GM18909 (cell line): Measurements from ENCODE around the gene ZNF479.
"Not testable (repeated sequence)": the region's sequence is repeated elsewhere in the genome, so short reads cannot be mapped to it uniquely, and the experiment has no call there.

Source experiments
- ATAC-seq: cut with Tn5 transposase; IDR thresholded peaks from one replicate; pipeline ENCODE4 v1.9.1; 2021; ENCODE audit warnings: mild to moderate bottlenecking; ENCODE audit not compliant: unreplicated experiment, poor library complexity

The ZNF479 gene

DNA sequence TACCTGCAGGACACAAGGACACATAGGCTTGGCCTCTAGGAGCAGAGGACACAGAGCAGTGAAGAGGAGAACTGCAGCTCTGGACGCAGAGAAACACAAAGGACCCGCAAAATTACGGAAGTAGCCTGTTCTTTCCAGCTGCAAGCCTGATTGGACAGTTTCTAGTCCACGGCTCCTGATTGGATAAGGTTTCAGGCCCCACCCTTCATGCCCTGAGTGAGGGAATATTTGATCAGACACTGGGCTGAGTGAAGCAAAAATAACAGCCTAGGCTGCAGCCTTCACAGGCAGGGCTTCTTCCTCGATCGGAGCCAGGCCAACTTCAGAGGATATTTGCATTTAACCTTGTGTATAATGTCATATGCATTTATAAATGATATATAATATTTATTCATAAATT is at the start of gene ZNF479:
TSS of gene ZNF479 (minus strand) at position 101 of the 400 bp plus-strand sequence. CDS start 112 bp downstream, outside the sequence.
- not testable (repeated sequence) for ATAC-seq

GRCh38 chr7:57182031-57182430 is 49.8 kb upstream of the ZNF479 start:
- no peak for ATAC-seq

- no peak for ATAC-seq
Measured at GRCh38 chr7:57181281-57181680, 49.0 kb upstream of the ZNF479 start.

- no peak for ATAC-seq
Measured at GRCh38 chr7:57179776-57180415, 47.7 kb upstream of the ZNF479 start.

DNA sequence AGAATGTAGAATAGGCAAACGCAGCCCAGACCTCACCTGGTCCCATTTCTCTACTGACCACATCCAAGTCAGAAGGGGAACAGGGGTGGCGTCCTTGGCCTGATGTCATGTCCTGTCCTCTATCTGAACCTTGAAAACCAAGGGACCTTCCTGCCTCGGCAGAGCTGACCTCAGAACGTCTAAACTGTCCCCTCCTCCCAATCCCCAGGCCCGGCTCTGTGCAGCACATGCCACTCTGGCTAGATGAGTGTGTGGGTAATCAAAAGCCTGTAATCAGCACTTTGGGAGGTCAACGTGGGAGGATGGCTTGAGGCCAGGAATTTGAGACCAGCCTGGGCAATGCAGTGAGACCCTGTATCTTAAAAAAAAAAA is 46.5 kb upstream of the ZNF479 start:
- ATAC-seq: no peak

DNA sequence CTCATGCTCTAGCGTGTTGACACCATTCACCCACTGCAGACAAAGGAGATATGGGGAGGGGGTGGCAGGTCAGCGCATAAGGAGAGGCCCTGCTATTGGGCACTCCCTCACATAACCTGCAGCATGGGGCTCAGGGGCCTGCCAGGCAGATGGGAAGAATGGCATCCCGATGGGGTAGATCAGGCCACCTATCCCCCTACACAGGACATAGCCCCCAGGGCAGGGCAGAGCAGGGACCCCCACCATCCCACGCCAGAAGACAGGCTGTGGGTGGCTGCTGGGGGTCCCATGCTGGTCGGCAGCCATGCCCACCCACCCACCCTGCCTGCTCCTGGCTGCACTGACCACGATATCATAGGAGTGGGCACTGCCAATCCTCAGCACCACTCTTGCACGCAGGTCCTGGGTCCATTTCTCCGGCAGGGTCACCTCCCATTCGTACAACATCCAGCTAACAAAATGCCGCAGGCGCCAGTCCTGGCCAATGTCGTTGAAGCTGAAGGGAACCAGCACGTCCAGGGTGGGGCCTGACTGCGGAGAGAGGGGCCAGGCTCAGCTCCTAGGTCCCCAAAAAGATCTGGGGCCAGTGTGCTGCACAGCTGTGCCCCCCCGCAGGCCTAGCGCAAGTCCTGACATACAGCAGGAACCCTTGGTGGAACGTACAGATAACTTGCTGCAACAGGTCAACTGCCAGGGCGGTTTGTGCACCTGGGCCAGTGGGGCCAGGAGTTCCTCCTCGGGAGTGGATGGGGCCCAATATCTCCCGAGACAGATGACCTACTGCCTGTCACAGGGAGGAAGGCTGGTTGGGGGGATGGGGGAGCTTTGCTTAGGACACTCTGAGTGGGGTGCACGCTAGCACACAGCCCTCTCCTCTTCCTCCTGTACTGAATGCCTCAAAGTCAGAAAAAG is 45.9 kb upstream of the ZNF479 start:
- ATAC-seq: no peak

- no peak for ATAC-seq
Measured at GRCh38 chr7:57176928-57177635, 44.8 kb upstream of the ZNF479 start.

DNA sequence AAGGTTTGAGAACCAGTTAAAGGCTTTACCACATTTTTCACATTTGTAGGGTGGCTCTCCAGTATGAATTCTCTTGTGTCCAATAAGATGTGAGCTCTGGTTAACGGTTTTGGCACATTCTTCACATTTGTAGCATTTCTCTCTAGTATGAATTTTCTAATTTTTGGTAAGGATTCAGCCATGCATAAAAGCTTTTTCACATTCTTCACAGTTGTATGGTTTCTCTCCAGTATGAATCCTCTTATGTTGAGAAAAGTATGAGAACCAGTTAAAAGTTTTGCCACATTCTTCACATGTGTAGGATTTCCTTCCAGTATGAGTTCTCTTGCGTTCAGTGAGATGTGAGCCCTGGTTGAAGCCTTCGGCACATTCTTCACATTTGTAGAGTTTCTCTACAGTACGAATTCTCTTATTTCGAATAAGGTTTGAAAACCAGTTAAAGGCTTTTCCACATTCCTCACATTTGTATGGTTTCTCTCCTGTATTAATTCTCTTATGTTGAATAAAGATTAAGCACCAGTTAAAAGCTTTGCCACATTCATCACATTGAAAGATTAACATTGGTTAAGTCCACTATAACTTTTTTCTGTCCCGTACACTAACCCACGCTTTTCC is 33.2 kb upstream of the ZNF479 start:
- no peak for ATAC-seq

GRCh38 chr7:57120123-57120784 is 12.0 kb downstream of the ZNF479 start:
- not testable (repeated sequence) for ATAC-seq
